ENCODE results near the gene AKNAD1.

Gene AKNAD1

GRCh38 chr1:108767708-108768107, 89.2 kb downstream of the AKNAD1 start:
- no peak for FAIRE-seq
- TF ChIP-seq SPI1 (IDR thresholded peaks at IDR 0.05; ENCODE audit: low read depth, low read length) (no peak), POU2F2 (IDR thresholded peaks at IDR 0.05; ENCODE audit: low read depth, low read length) (no peak), PAX5 (IDR thresholded peaks at IDR 0.05; ENCODE audit: insufficient read depth, low read length, severe bottlenecking) (no peak), POLR2AphosphoS5 (IDR thresholded peaks at IDR 0.05; ENCODE audit: low read depth, low read length) (no peak), TAF1 (IDR thresholded peaks at IDR 0.05; ENCODE audit: low read depth, low read length) (no peak), POLR2A (IDR thresholded peaks at IDR 0.05; ENCODE audit: low read depth, low read length) (no peak)
- no peak for DNase-seq (ENCODE audit: insufficient read length, low spot score)

- TF ChIP-seq POLR2A (IDR thresholded peaks at IDR 0.05; ENCODE audit: low read depth, low read length) (no peak), POLR2AphosphoS5 (IDR thresholded peaks at IDR 0.05; ENCODE audit: low read depth, low read length) (no peak), SPI1 (IDR thresholded peaks at IDR 0.05; ENCODE audit: low read depth, low read length) (no peak), TAF1 (IDR thresholded peaks at IDR 0.05; ENCODE audit: low read depth, low read length) (no peak), PAX5 (IDR thresholded peaks at IDR 0.05; ENCODE audit: insufficient read depth, low read length, severe bottlenecking) (no peak), POU2F2 (IDR thresholded peaks at IDR 0.05; ENCODE audit: low read depth, low read length) (no peak)
- DNase-seq (ENCODE audit: insufficient read length, low spot score) (no peak), FAIRE-seq (no peak)
These were observed 89.8 kb downstream of the AKNAD1 start for GRCh38 chr1:108767115-108767514.
